IMR-90 (cell line): ENCODE data around the gene MAPKAPK2. TPM values are rescaled to one million over a fixed set of nuclear protein-coding genes. Genes with fewer than 3 reads are reported as not detected.

Source experiments
- ATAC-seq: fragments of 200-7000 bp; cut with Tn5 transposase; 2 replicates; pipeline ENCODE4 v1.9.1; 2020; ENCODE audit warnings: low read depth, mild to moderate bottlenecking, moderate library complexity
- BruUV-seq: library from RNA; stranded (reverse); fragments of 400-500 nt; replicated peaks from 2 replicates; lab custom pipeline; 2021; lab: Mats Ljungman, UMichigan
- CTCF ChIA-PET: fragments of 300-600 bp; formaldehyde crosslinking; extraction: SDS; loops from one replicate; lab custom pipeline; 2021; ENCODE audit warnings: antibody characterized with exemption; lab: Yijun Ruan, JAX
- POLR2A ChIA-PET: fragments of 300-600 bp; sonication (Branson Sonifier 250); formaldehyde crosslinking; loops from one replicate; lab custom pipeline; 2022; ENCODE audit warnings: antibody characterized with exemption; ENCODE audit not compliant: unreplicated experiment; lab: Charles Lee
- DNase-seq: peaks from one replicate; pipeline ENCODE4 v3.0.0; 2013
- H2AFZ ChIP-seq: replicated peaks from 2 replicates; pipeline ENCODE3; 2013; ENCODE audit warnings: low read length, mild to moderate bottlenecking; ENCODE audit not compliant: poor library complexity
- H2AK5ac ChIP-seq: 2 replicates; pipeline ENCODE4 v1.6.1; 2013; ENCODE audit warnings: low read depth, low read length, inconsistent platforms
- H2AK9ac ChIP-seq: replicated peaks from 2 replicates; pipeline ENCODE3; 2013; ENCODE audit warnings: mild to moderate bottlenecking, low read depth, low read length, moderate library complexity; ENCODE audit not compliant: poor library complexity
- H2BK120ac ChIP-seq: 2 replicates; pipeline ENCODE4 v1.6.1; 2013; ENCODE audit warnings: low read depth, low read length, inconsistent platforms
- H2BK15ac ChIP-seq: 3 replicates; pipeline ENCODE4 v1.6.1; 2013; ENCODE audit warnings: low read depth, low read length, inconsistent platforms
- H2BK20ac ChIP-seq: 2 replicates; pipeline ENCODE4 v1.6.1; 2013; ENCODE audit warnings: low read depth, mild to moderate bottlenecking, inconsistent platforms, low read length, moderate library complexity
- H2BK5ac ChIP-seq: 2 replicates; pipeline ENCODE4 v1.6.1; 2013; ENCODE audit warnings: mild to moderate bottlenecking, low read depth, low read length, inconsistent platforms; ENCODE audit not compliant: poor library complexity, severe bottlenecking
- H3K14ac ChIP-seq: replicated peaks from 2 replicates; pipeline ENCODE4 v1.6.1; 2013; ENCODE audit warnings: low read depth, low read length, inconsistent platforms
- H3K18ac ChIP-seq: 2 replicates; pipeline ENCODE4 v1.6.1; 2013; ENCODE audit warnings: low read depth, low read length, control low read depth
- H3K23ac ChIP-seq: 2 replicates; pipeline ENCODE4 v1.6.1; 2013; ENCODE audit warnings: low read depth, low read length, inconsistent platforms
- H3K27ac ChIP-seq: 2 replicates; pipeline ENCODE4 v1.5.1; 2013; ENCODE audit warnings: mild to moderate bottlenecking, control low read depth, low read length; ENCODE audit not compliant: insufficient read depth
- H3K27me3 ChIP-seq: 2 replicates; pipeline ENCODE4 v1.6.1; 2013; ENCODE audit warnings: low read length; ENCODE audit not compliant: control insufficient read depth, insufficient read depth
- H3K36me3 ChIP-seq: 2 replicates; pipeline ENCODE4 v1.6.1; 2013; ENCODE audit warnings: low read length, mixed read lengths; ENCODE audit not compliant: control insufficient read depth, insufficient read depth
- H3K4ac ChIP-seq: 2 replicates; pipeline ENCODE4 v1.6.1; 2013; ENCODE audit warnings: low read depth, low read length, inconsistent platforms
- H3K4me1 ChIP-seq: 2 replicates; pipeline ENCODE4 v1.6.1; 2013; ENCODE audit warnings: low read length, mixed read lengths; ENCODE audit not compliant: control insufficient read depth, insufficient read depth
- H3K4me2 ChIP-seq: 2 replicates; pipeline ENCODE4 v1.6.1; 2013; ENCODE audit warnings: low read depth, mild to moderate bottlenecking, control low read depth, low read length, moderate library complexity
- H3K4me3 ChIP-seq: 2 replicates; pipeline ENCODE4 v1.5.1; 2013; ENCODE audit warnings: low read depth, mild to moderate bottlenecking, control low read depth, low read length, moderate library complexity; ENCODE audit not compliant: insufficient read depth
- H3K56ac ChIP-seq: 2 replicates; pipeline ENCODE4 v1.6.1; 2013; ENCODE audit warnings: low read length, inconsistent platforms; ENCODE audit not compliant: insufficient read depth; ENCODE audit errors: extremely low read depth
- H3K79me1 ChIP-seq, 2 experiments: 2 replicates each; pipeline ENCODE4 v1.6.1; 2013; ENCODE audit warnings: low read length in 2 of 2, inconsistent platforms in 1 of 2, low read depth in 1 of 2
- H3K9ac ChIP-seq: 2 replicates; pipeline ENCODE4 v1.6.1; 2013; ENCODE audit warnings: low read depth, low read length, control low read depth
- H3K9me1 ChIP-seq: 2 replicates; pipeline ENCODE4 v1.6.1; 2013; ENCODE audit warnings: low read length, inconsistent platforms; ENCODE audit not compliant: insufficient read depth
- H3K9me3 ChIP-seq: 2 replicates; pipeline ENCODE4 v1.6.1; 2013; ENCODE audit warnings: low read length; ENCODE audit not compliant: control insufficient read depth, insufficient read depth
- H4K20me1 ChIP-seq: 2 replicates; pipeline ENCODE4 v1.6.1; 2013; ENCODE audit warnings: low read length, inconsistent platforms; ENCODE audit not compliant: insufficient read depth
- H4K5ac ChIP-seq: 2 replicates; pipeline ENCODE4 v1.6.1; 2013; ENCODE audit warnings: mild to moderate bottlenecking, low read depth, low read length, control low read depth
- H4K8ac ChIP-seq, 2 experiments: 2 replicates each; pipeline ENCODE4 v1.6.1; 2013; ENCODE audit warnings: low read depth in 2 of 2, low read length in 2 of 2, control low read depth in 1 of 2, inconsistent platforms in 1 of 2
- H4K91ac ChIP-seq: 2 replicates; pipeline ENCODE4 v1.6.1; 2013; ENCODE audit warnings: low read depth, low read length, inconsistent platforms; ENCODE audit not compliant: insufficient read depth
- BHLHE40 ChIP-seq: fragments of 150-350 bp; IDR thresholded peaks from 2 replicates; pipeline ENCODE4 v1.6.1; 2016; ENCODE audit warnings: mild to moderate bottlenecking, low read depth, low read length
- CEBPB ChIP-seq: IDR thresholded peaks from 2 replicates; pipeline ENCODE4 v1.6.1; 2012; ENCODE audit warnings: low read depth, low read length, improper control_type of control experiment
- CHD1 ChIP-seq: IDR thresholded peaks from 2 replicates; pipeline ENCODE4 v1.6.1; 2012; ENCODE audit warnings: low read depth, low read length, improper control_type of control experiment
- CTCF ChIP-seq: conservative IDR thresholded peaks from 2 replicates; pipeline ENCODE4 v1.5.1; 2012; ENCODE audit warnings: mild to moderate bottlenecking, low read depth, low read length, improper control_type of control experiment
- ELK1 ChIP-seq: fragments of 150-350 bp; IDR thresholded peaks from 2 replicates; pipeline ENCODE4 v1.6.1; 2016; ENCODE audit warnings: low read depth, mild to moderate bottlenecking, low read length, moderate library complexity, borderline replicate concordance
- FOS ChIP-seq: fragments of 150-350 bp; IDR thresholded peaks from 2 replicates; pipeline ENCODE4 v1.6.1; 2016; ENCODE audit warnings: low read depth, low read length
- MAFK ChIP-seq: IDR thresholded peaks from 2 replicates; pipeline ENCODE4 v1.6.1; 2012; ENCODE audit warnings: low read depth, low read length, improper control_type of control experiment
- MAZ ChIP-seq: IDR thresholded peaks from 2 replicates; pipeline ENCODE4 v1.6.1; 2012; ENCODE audit warnings: low read depth, mild to moderate bottlenecking, low read length, improper control_type of control experiment, moderate library complexity, borderline replicate concordance
- MXI1 ChIP-seq: IDR thresholded peaks from 2 replicates; pipeline ENCODE4 v1.6.1; 2012; ENCODE audit warnings: low read depth, mild to moderate bottlenecking, low read length, moderate library complexity, borderline replicate concordance
- NFE2L2 ChIP-seq: fragments of 150-350 bp; IDR thresholded peaks from 2 replicates; pipeline ENCODE4 v1.6.1; 2016; ENCODE audit warnings: low read depth, mild to moderate bottlenecking, low read length
- POLR2A ChIP-seq: IDR thresholded peaks from 2 replicates; pipeline ENCODE4 v1.6.1; 2012; ENCODE audit warnings: mild to moderate bottlenecking, low read depth, low read length
- RAD21 ChIP-seq: IDR thresholded peaks from 2 replicates; pipeline ENCODE4 v1.6.1; 2012; ENCODE audit warnings: low read length, improper control_type of control experiment
- RCOR1 ChIP-seq: IDR thresholded peaks from 2 replicates; pipeline ENCODE4 v1.6.1; 2012; ENCODE audit warnings: mild to moderate bottlenecking, low read length, improper control_type of control experiment; ENCODE audit not compliant: insufficient replicate concordance
- RFX5 ChIP-seq: IDR thresholded peaks from 2 replicates; pipeline ENCODE4 v1.8.0; 2012; ENCODE audit warnings: low read depth, mild to moderate bottlenecking, low read length, moderate library complexity
- SMC3 ChIP-seq: fragments of 150-350 bp; IDR thresholded peaks from 2 replicates; pipeline ENCODE4 v1.6.1; 2016; ENCODE audit warnings: low read depth, mild to moderate bottlenecking, antibody characterized with exemption, low read length, moderate library complexity
- USF2 ChIP-seq: fragments of 150-350 bp; IDR thresholded peaks from 2 replicates; pipeline ENCODE4 v1.6.1; 2017; ENCODE audit warnings: mild to moderate bottlenecking, antibody characterized with exemption, low read length, low read depth
- WGBS, 2 experiments: methylation state at CpG; one replicate each; pipeline versions ENCODE4 v1.1.5 to v1.1.7; 2013; ENCODE audit warnings: missing lambda C conversion rate in 2 of 2; ENCODE audit not compliant: insufficient read length in 1 of 2; ENCODE audit errors: extremely low coverage in 2 of 2; 5-methylcytosine and 5-hydroxymethylcytosine counted together
- dilution Hi-C: fragments of 300-500 bp; cut with HindIII; formaldehyde crosslinking; loops from one replicate; pipeline ENCODE4 v1.14.3; 2018; ENCODE audit warnings: low sequenced_read_pairs; ENCODE audit not compliant: unreplicated experiment
- in situ Hi-C: fragments of 300-500 bp; cut with MboI; formaldehyde crosslinking; loops from 3 replicates; pipeline ENCODE4 v1.14.3; 2019; ENCODE audit warnings: low sequenced_read_pairs, inconsistent platforms, mixed read lengths
- intact Hi-C: fragments of 100-400 bp; cut with micrococcal nuclease; formaldehyde crosslinking; loops from 2 replicates; pipeline ENCODE4 v1.10.0; 2022
- polyA plus RNA-seq, 3 experiments: library from polyadenylated mRNA; depleted of rRNA; stranded (reverse); fragments of >200 nt; gene quantifications; 2 replicates each; pipeline ENCODE4 v1.2.3, GENCODE V29; 2012; ENCODE audit warnings: low replicate concordance in 1 of 3
- total RNA-seq: library from RNA; depleted of rRNA; stranded (reverse); fragments of >200 nt; gene quantifications from 2 replicates; pipeline ENCODE4 v1.2.3, GENCODE V29; 2012

MAPKAPK2 gene
- total and polyA plus RNA-seq, 2 of the 4 experiments (the other 2 are of a cell fraction), result 56.5 to 66.4 TPM

DNA sequence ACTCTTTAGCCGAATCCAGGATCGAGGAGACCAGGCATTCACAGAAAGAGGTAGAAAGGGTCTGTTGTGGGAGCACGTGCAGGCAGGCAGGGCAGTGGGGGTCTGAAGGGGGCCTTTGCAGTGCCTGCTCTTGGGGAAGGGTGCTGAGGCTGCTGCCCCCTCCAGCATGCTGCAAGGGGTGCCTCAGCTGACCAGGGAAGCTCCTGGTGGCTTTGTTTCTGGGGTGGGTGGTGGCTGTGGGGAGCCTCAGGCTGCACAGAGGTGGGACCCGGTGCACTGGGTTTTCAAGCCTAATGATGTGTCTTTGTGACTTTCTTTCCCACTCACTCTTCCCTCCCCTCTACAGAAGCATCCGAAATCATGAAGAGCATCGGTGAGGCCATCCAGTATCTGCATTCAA lies 44.3 kb downstream of the MAPKAPK2 start:
- no peak overlapping the region for H4K5ac ChIP-seq
- H2BK20ac ChIP-seq, result no peak overlapping the region
- H3K4me1 ChIP-seq, result peaks cover 6% of the 10 kb centered on the region
- POLR2A ChIA-PET, result no interaction called here
- no peaks in the 10 kb centered on the region for H3K9me3 ChIP-seq
- H2AFZ ChIP-seq, result no peak overlapping the region
- no peak overlapping the region for H2BK120ac ChIP-seq
- H4K20me1 ChIP-seq, result peaks cover 62% of the 10 kb centered on the region
- in situ Hi-C loops (no loop called here), dilution Hi-C loops (no loop called here), intact Hi-C loops (loop anchor here (5.0 kb wide), 1 partner anchor 97 kb away; no protein-coding TSS in a partner anchor)
- no peak overlapping the region for H2AK9ac ChIP-seq
- H3K9ac ChIP-seq, result no peak overlapping the region
- H3K36me3 ChIP-seq, result peaks cover 51% of the 10 kb centered on the region
- ATAC-seq, result no peak
- H3K4me2 ChIP-seq, result no peak overlapping the region
- no peak overlapping the region for H3K56ac ChIP-seq
- peaks cover 25% of the 10 kb centered on the region for H3K9me1 ChIP-seq
- no peak overlapping the region for H3K4me3 ChIP-seq
- no peak overlapping the region for H4K91ac ChIP-seq
- no peaks in the 10 kb centered on the region for H3K27me3 ChIP-seq
- TF ChIP-seq MAZ, result no peak
- TF ChIP-seq POLR2A, result no peak
- TF ChIP-seq SMC3, result no peak
- TF ChIP-seq RAD21, result no peak
- TF ChIP-seq FOS, result no peak
- no peak for TF ChIP-seq CTCF
- TF ChIP-seq ELK1, result no peak
- no peak for TF ChIP-seq RCOR1
- TF ChIP-seq BHLHE40, result no peak
- TF ChIP-seq CEBPB, result no peak
- no peak for TF ChIP-seq RFX5
- TF ChIP-seq MXI1, result no peak
- TF ChIP-seq CHD1, result no peak
- no peak for TF ChIP-seq USF2
- TF ChIP-seq NFE2L2, result no peak
- TF ChIP-seq MAFK, result no peak
- no peak overlapping the region for H3K23ac ChIP-seq
- no peak overlapping the region for H2AK5ac ChIP-seq
- WGBS, 2 experiments, result 87% methylated on average over 3 of the region's 6 CpGs; no CpG with 5 or more reads in 1 of the 2 experiments
- H4K8ac ChIP-seq, result no peak overlapping the region
- H3K18ac ChIP-seq, result no peak overlapping the region
- CTCF ChIA-PET, result no interaction called here
- no peak overlapping the region for H2BK15ac ChIP-seq
- H3K79me1 ChIP-seq, result peaks cover 39 to 80% of the 10 kb centered on the region in 2 experiments
- no peak overlapping the region for H2BK5ac ChIP-seq
- no peak for DNase-seq
- H3K14ac ChIP-seq, result no peak overlapping the region
- H3K27ac ChIP-seq, result no peak overlapping the region
- BruUV-seq, result no TSS peak
- H3K4ac ChIP-seq, result no peak overlapping the region
